Endodermal cell (in vitro differentiated cells): ENCODE measurements around the gene NLRP8. TPM values are rescaled to one million over a fixed set of nuclear protein-coding genes. Genes with fewer than 3 reads are reported as not detected.

Experiments
- DNase-seq: peaks from one replicate; pipeline ENCODE4 v3.0.0-alpha.2; 2017
- H3K27ac ChIP-seq: 2 replicates; pipeline ENCODE4 v1.5.1; 2013; ENCODE audit warnings: mild to moderate bottlenecking, low read depth, low read length, moderate library complexity
- H3K27me3 ChIP-seq: 2 replicates; pipeline ENCODE4 v1.6.1; 2013; ENCODE audit warnings: mild to moderate bottlenecking, low read length, moderate library complexity; ENCODE audit not compliant: insufficient read depth, control insufficient read depth, poor library complexity, severe bottlenecking
- H3K36me3 ChIP-seq: 2 replicates; pipeline ENCODE4 v1.7.0; 2013; ENCODE audit warnings: mild to moderate bottlenecking, low read length, moderate library complexity; ENCODE audit not compliant: control insufficient read depth, insufficient read depth
- H3K4me1 ChIP-seq: one replicate; pipeline ENCODE4 v1.7.0; 2013; ENCODE audit warnings: low read length; ENCODE audit not compliant: control insufficient read depth, insufficient read depth
- H3K4me3 ChIP-seq: 2 replicates; pipeline ENCODE4 v1.5.1; 2013; ENCODE audit warnings: mild to moderate bottlenecking, low read length, moderate library complexity
- H3K9ac ChIP-seq: 2 replicates; pipeline ENCODE4 v1.6.1; 2013; ENCODE audit warnings: mild to moderate bottlenecking, low read length, moderate library complexity; ENCODE audit not compliant: poor library complexity, severe bottlenecking; ENCODE audit errors: extremely low read depth
- H3K9me3 ChIP-seq: 2 replicates; pipeline ENCODE4 v1.6.1; 2013; ENCODE audit warnings: mild to moderate bottlenecking, low read length, moderate library complexity; ENCODE audit not compliant: control insufficient read depth
- H3K27ac Mint-ChIP-seq: 2 replicates; pipeline ENCODE4 v1.8.0; 2020; ENCODE audit warnings: mixed read lengths
- H3K27me3 Mint-ChIP-seq: 2 replicates; pipeline ENCODE4 v1.8.0; 2021; ENCODE audit warnings: mild to moderate bottlenecking, mixed read lengths; ENCODE audit not compliant: insufficient read depth
- H3K36me3 Mint-ChIP-seq: 2 replicates; pipeline ENCODE4 v1.8.0; 2020; ENCODE audit warnings: low read depth, mixed read lengths
- H3K4me1 Mint-ChIP-seq: 2 replicates; pipeline ENCODE4 v1.8.0; 2020; ENCODE audit warnings: mixed read lengths
- H3K4me3 Mint-ChIP-seq: 2 replicates; pipeline ENCODE4 v1.8.0; 2020; ENCODE audit warnings: mild to moderate bottlenecking, moderate library complexity, mixed read lengths
- H3K9me3 Mint-ChIP-seq: 2 replicates; pipeline ENCODE4 v1.8.0; 2020; ENCODE audit warnings: mild to moderate bottlenecking, mixed read lengths
- CTCF ChIP-seq: fragments of 200-600 bp; sonication (generic); conservative IDR thresholded peaks from 2 replicates; pipeline ENCODE4 v1.5.0; 2021; ENCODE audit warnings: antibody characterized with exemption, mild to moderate bottlenecking
- WGBS, 2 experiments: methylation state at CpG; one replicate each; pipeline versions ENCODE4 v1.1.5 to v1.1.7; 2013; ENCODE audit warnings: missing lambda C conversion rate in 2 of 2, mixed read lengths in 1 of 2; ENCODE audit not compliant: insufficient coverage in 1 of 2, insufficient read length in 1 of 2; 5-methylcytosine and 5-hydroxymethylcytosine counted together
- long read RNA-seq, 4 experiments: library from polyadenylated mRNA in 2 of 4; library from RNA in 1 of 4; library from capped mRNA in 1 of 4; stranded (forward) in 3 of 4; unstranded in 1 of 4; transcript quantifications; one replicate each; pipeline ENCODE4 v2.0.0, GENCODE V29; 2020 to 2021; ENCODE audit warnings: inconsistent platforms in 1 of 4
- polyA plus RNA-seq, 2 experiments: library from polyadenylated mRNA; stranded (reverse); fragments of 50-300 nt; gene quantifications; one replicate each; pipeline ENCODE4 v1.2.3, GENCODE V29; 2013
- total RNA-seq, 2 donors: library from RNA; stranded (reverse); fragmentation: NEBNext Ultra II Directional in 1 of 2; extraction: Animal tissue kit (Norgen Biotek cat#: 25700) in 1 of 2; gene quantifications; 2 replicates in 1 of 2; 3 replicates in 1 of 2; pipeline ENCODE4 v1.2.1, GENCODE V29; 2021

NLRP8 gene
- total RNA-seq = not detected
- polyA plus RNA-seq (2013, experiment 1 of 2) = not detected
- polyA plus RNA-seq (2013, experiment 2 of 2) = not detected
- long read RNA-seq, experiment 1 = 0 reads
- long read RNA-seq, experiment 2 = 0 reads
- long read RNA-seq, experiment 3 = 0 reads
- long read RNA-seq, experiment 4 = 0 reads

GRCh38 chr19:55947532-55947931 is at the start of gene NLRP8:
NLRP8 (plus strand) TSS chr19:55947832.
- DNase-seq = no peak
- H3K9ac ChIP-seq = no peak within 1 kb of the TSS
- no peaks in the 10 kb centered on the region for H3K4me1 ChIP-seq
- H3K27me3 Mint-ChIP-seq = no peaks in the 10 kb centered on the region
- 65 to 73% methylated on average over 8 of the region's 8 CpGs for WGBS, 2 experiments
- H3K9me3 ChIP-seq = peaks cover 47% of the 10 kb centered on the region
- no peak within 1 kb of the TSS for H3K27ac ChIP-seq
- H3K27me3 ChIP-seq = no peaks in the 10 kb centered on the region
- H3K36me3 Mint-ChIP-seq = no peaks in the 10 kb centered on the region
- TF ChIP-seq CTCF = no peak
- H3K4me1 Mint-ChIP-seq = no peaks in the 10 kb centered on the region
- no peak within 1 kb of the TSS for H3K4me3 ChIP-seq
- H3K9me3 Mint-ChIP-seq = peaks cover 88% of the 10 kb centered on the region
- H3K4me3 Mint-ChIP-seq = no peak within 1 kb of the TSS
- no peak within 1 kb of the TSS for H3K27ac Mint-ChIP-seq
- H3K36me3 ChIP-seq = no peaks in the 10 kb centered on the region

GRCh38 chr19:55898911-55899310 is 48.7 kb upstream of the NLRP8 start:
- peaks cover 50% of the 10 kb centered on the region for H3K9me3 ChIP-seq
- H3K36me3 ChIP-seq = no peaks in the 10 kb centered on the region
- H3K27me3 ChIP-seq = no peaks in the 10 kb centered on the region
- DNase-seq = no peak
- no peak overlapping the region for H3K27ac ChIP-seq
- Mint-ChIP-seq H3K27ac (no peak overlapping the region), H3K4me3 (no peak overlapping the region), H3K27me3 (no peaks in the 10 kb centered on the region), H3K4me1 (no peaks in the 10 kb centered on the region), H3K36me3 (peaks cover 5% of the 10 kb centered on the region), H3K9me3 (peaks cover 91% of the 10 kb centered on the region)
- WGBS, 2 experiments = 70 to 78% methylated on average over 8 to 12 of the region's 12 CpGs
- no peak overlapping the region for H3K4me3 ChIP-seq
- H3K4me1 ChIP-seq = no peaks in the 10 kb centered on the region
- H3K9ac ChIP-seq = no peak overlapping the region
- no peak for TF ChIP-seq CTCF

GRCh38 chr19:55901369-55902079 is 46.1 kb upstream of the NLRP8 start:
- no peak overlapping the region for H3K4me3 Mint-ChIP-seq
- peaks cover 47% of the 10 kb centered on the region for H3K9me3 ChIP-seq
- TF ChIP-seq CTCF = no peak
- H3K27ac Mint-ChIP-seq = no peak overlapping the region
- no peaks in the 10 kb centered on the region for H3K4me1 Mint-ChIP-seq
- 50 to 70% methylated on average over 7 to 13 of the region's 13 CpGs for WGBS, 2 experiments
- no peaks in the 10 kb centered on the region for H3K27me3 ChIP-seq
- no peaks in the 10 kb centered on the region for H3K27me3 Mint-ChIP-seq
- no peaks in the 10 kb centered on the region for H3K36me3 ChIP-seq
- no peak overlapping the region for H3K4me3 ChIP-seq
- peaks cover 91% of the 10 kb centered on the region for H3K9me3 Mint-ChIP-seq
- peaks cover 5% of the 10 kb centered on the region for H3K36me3 Mint-ChIP-seq
- no peak for DNase-seq
- no peak overlapping the region for H3K9ac ChIP-seq
- no peaks in the 10 kb centered on the region for H3K4me1 ChIP-seq
- H3K27ac ChIP-seq = no peak overlapping the region
